ENCODE measurements around the gene PDLIM3. TPM values are rescaled to one million over a fixed set of nuclear protein-coding genes. Genes with fewer than 3 reads are reported as not detected.

The PDLIM3 gene
- total and polyA plus RNA-seq, 9 of the 15 experiments (the other 6 are each of a cell fraction or from before 2014, with no cell fraction given), result 0.06 TPM; not detected in 8

GRCh38 chr4:185463541-185463940, 71.8 kb downstream of the PDLIM3 start:
- FAIRE-seq (no peak), ATAC-seq (peak; percentile 46; the same call in 2 of the 3 replicates)
- POLR2A ChIA-PET, result interaction anchor here (1.3 kb wide), 1 partner anchor 320 kb away, joined by 4 read pairs; the partner anchor contains the start of gene SLC25A4
- TF ChIP-seq ELK3 (CRISPR knock-in tag; IDR thresholded peaks at IDR 0.05) (no peak), RFX7 (CRISPR knock-in tag; IDR thresholded peaks at IDR 0.05) (no peak), CXXC5 (CRISPR knock-in tag; IDR thresholded peaks at IDR 0.05) (no peak), ZNF639 (CRISPR knock-in tag; conservative IDR thresholded peaks at IDR 0.05 in 1 of 2, IDR thresholded peaks at IDR 0.05 in 1 of 2) (no peak), NR0B1 (IDR thresholded peaks at IDR 0.05; ENCODE audit: partially characterized antibody) (no peak), CGGBP1 (CRISPR knock-in tag; IDR thresholded peaks at IDR 0.05) (no peak), MCM5 (IDR thresholded peaks at IDR 0.05; ENCODE audit: low read depth) (no peak), CBX1 (IDR thresholded peaks at IDR 0.05; ENCODE audit: low read depth) (no peak), CTBP1 (IDR thresholded peaks at IDR 0.05; ENCODE audit: borderline replicate concordance) (no peak), CAMTA2 (CRISPR knock-in tag; conservative IDR thresholded peaks at IDR 0.05) (no peak), HDAC3 (IDR thresholded peaks at IDR 0.05; ENCODE audit: borderline replicate concordance, partially characterized antibody) (no peak), IRF1 (CRISPR knock-in tag; IDR thresholded peaks at IDR 0.05; ENCODE audit: borderline replicate concordance) (no peak), ATF3 (IDR thresholded peaks at IDR 0.05) (no peak), ATF3 (CRISPR knock-in tag; conservative IDR thresholded peaks at IDR 0.05) (no peak), ELF2 (CRISPR knock-in tag; IDR thresholded peaks at IDR 0.05) (no peak), ZNF583 (CRISPR knock-in tag; IDR thresholded peaks at IDR 0.05) (no peak), STAT5A (IDR thresholded peaks at IDR 0.05; ENCODE audit: borderline replicate concordance, low read length) (no peak)

More at GRCh38 chr4:185463541-185463940, 71.8 kb downstream of the PDLIM3 start:
- Histone ChIP-seq H3K27ac (ENCODE audit: extremely low read depth, low read depth, low read length) (no peak overlapping the region), H4K20me1 (replicated peaks; ENCODE audit: control insufficient read depth, insufficient read depth, low read length) (no peaks in the 10 kb centered on the region), H3K9me3 (replicated peaks; ENCODE audit: control insufficient read depth, insufficient read depth, low read depth, low read length) (0 out of 2 replicates have a peak, but pooled peaks cover under 1% of the 10 kb centered on the region), H3K27me3 (ENCODE audit: control insufficient read depth in 2 of 2, insufficient read depth in 2 of 2, low read length in 2 of 2) (peaks cover 42 to 46% of the 10 kb centered on the region in 2 experiments), H3K4me2 (ENCODE audit: insufficient read depth, low read length) (no peak overlapping the region), H2AFZ (ENCODE audit: low read depth, low read length) (no peak overlapping the region), H3K79me2 (ENCODE audit: control insufficient read depth, insufficient read depth, low read length) (no peaks in the 10 kb centered on the region), H3K4me1 (replicated peaks in 1 of 2; ENCODE audit: control insufficient read depth in 2 of 2, insufficient read depth in 2 of 2, low read length in 2 of 2) (no peaks in the 10 kb centered on the region), H3K4me3 (no peak overlapping the region), H3K9ac (ENCODE audit: insufficient read depth in 1 of 2, low read depth in 2 of 2, low read length in 2 of 2) (no peak overlapping the region), H3K9me1 (ENCODE audit: control insufficient read depth, insufficient read depth, low read length) (no peaks in the 10 kb centered on the region), H3K36me3 (ENCODE audit: control insufficient read depth, insufficient read depth, low read length) (no peaks in the 10 kb centered on the region)
- CTCF ChIA-PET (ENCODE audit: low intra/inter-chr PET ratio), result no interaction called here
- 4% methylated on average over 6 of the region's 6 CpGs for WGBS (ENCODE audit: insufficient coverage, low coverage, missing lambda C conversion rate)
- in situ Hi-C loops (cut with MboI), result no loop called here
- intact Hi-C loops (cut with micrococcal nuclease), result loop anchor here (5.0 kb wide), 1 partner anchor 574 kb away; no protein-coding TSS in a partner anchor
- DNase-seq (ENCODE audit: extremely low read depth in 1 of 4, low spot score in 3 of 4), result no peak
- BruUV-seq (replicated peaks), result no TSS peak

Measured in K562 (cell line).